Stimulated activated CD4-positive, alpha-beta T cell treated with anti-CD3 and anti-CD28 coated beads, Interleukin-4, amount 100 ng/mL, for 1 hour (primary cell): ENCODE measurements around the gene CNNM2.
"Not testable (repeated sequence)": the region's sequence is repeated elsewhere in the genome, so short reads cannot be mapped to it uniquely, and the experiment has no call there.

ENCODE experiments used
- DNase-seq: peaks from one replicate; pipeline ENCODE4 v3.0.0-alpha.2; 2020

Gene CNNM2

DNA sequence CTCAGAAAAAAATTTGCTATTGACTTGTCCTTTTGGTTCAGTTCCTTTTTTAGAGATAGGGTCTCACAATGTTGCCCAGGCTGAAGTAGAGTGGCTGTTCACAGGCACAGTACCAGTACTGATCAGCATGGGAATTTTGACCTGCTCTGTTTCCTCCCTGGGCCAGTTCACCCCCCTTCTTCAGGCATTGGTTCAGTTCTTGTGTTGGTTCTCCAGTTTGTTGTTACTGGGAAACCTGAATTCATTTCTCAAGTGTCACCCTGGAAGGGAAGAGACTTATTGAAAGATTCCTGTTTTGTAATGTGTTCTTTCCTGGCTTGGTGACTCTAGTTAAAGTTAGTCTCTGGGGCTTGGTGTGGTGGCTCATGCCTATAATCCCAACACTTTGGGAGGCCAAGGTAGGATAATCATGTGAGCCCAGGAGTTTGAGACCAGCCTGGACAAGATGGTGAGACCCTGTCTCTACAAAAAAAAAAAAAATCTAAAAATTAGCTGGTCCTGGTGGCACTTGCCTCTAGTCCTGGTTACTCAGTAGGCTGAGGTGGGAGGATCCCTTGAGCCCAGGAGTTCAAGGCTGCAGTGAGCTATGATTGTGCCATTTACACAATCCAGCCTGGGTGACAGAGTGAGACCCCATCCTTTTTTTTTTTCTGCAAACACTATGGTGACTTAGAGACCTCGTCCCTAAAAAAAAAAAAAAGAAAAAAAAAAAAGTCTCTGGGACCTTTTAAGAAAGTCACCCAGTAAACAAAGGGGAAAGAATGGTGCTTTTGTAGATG, 52.7 kb downstream of the CNNM2 start:
- DNase-seq: no peak

DNA sequence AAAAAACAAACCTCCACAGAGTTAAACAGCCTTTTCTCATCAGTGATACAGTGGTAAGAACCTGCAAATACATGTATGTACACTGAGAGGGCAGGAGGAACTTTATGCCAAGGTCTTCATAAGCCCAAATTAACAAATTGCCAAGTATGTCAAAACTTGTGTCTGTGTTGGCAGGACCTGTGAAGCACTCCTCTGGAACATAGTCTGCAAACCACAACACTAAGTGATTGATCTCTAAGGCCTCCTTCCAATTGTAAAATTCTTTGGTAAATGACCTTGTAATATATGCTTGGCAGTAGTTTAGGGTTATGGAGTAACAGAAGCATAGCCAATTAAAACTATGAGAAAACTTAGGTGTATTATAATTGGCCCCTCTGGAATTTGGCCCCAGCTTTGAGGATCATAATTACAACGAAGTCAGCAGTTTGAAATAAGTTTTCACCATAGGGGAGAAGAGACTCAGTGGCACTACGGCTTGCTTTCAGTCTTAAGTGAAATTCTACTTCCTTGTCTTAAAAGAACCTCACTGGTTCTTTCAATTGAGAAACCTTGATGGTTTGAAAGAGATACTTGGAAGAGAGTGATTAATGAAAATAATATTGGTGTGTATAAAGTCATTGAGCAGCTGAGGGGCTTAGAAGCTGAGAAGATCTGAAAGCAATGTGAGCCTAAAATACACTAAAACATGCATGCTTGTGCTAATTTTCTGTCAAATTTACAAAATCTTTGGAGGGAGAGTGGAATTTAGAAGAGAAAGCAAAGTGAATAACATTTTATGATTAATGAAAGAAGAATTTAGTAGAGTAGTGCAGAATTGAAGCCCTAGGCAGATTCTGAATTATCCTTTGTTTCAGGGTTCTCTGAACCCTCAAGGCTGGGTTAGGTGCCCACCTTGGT, 57.6 kb downstream of the CNNM2 start:
- no peak for DNase-seq

DNA sequence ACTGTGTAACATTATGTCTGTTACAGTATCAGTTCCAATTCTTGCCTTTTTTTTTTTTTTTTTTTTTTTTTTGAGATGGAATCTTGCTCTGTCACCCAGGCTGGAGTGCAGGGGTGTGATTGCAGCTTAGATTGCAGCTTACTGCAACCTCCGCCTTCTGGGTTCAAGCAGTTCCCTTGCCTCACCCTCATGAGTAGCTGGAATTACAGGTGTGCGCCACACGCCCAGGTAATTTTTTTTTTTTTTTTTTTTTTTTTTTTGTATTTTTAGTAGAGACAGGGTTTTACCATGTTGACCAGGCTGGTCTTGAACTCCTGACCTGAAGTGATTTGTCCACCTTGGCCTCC, 58.3 kb downstream of the CNNM2 start:
- DNase-seq: not testable (repeated sequence)

DNA sequence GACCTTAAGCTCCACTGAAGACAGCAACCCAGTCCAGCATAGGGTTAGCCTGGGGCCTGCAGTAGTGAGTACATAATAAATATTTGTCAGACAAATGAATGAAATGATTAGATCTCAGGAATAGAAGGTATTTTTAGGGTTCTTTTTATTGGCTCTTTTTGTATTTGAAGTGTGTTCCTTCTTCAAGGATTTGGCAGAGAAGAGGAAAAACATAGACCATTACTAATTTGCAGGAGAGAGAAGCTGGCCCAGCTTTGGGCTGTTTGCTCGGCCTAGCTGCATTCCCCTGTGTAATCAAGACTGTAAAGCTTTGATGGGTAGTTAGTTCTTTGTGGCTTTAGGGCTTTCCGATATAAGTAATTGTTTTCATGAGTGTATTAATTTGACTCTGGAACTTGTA, 64.2 kb downstream of the CNNM2 start:
- no peak for DNase-seq

DNA sequence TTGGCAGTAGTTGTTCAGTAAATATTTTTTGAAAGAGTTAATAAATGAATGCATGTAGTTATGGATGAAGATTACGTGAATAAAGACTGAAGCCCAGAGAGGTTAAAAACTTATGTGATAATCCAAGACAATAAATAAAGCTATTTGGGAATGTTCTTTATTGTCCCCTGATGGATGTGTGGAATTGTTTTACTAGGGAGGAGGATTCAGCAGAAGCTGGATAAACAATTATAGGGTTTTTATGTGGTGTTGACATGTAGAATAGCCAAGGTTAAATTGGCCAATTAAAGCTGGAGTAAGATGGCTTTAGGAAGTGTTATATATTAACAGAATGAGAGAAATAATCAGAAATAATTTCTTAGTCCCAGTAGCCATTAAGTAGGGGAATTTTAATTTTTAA, 66.0 kb downstream of the CNNM2 start:
- no peak for DNase-seq

DNA sequence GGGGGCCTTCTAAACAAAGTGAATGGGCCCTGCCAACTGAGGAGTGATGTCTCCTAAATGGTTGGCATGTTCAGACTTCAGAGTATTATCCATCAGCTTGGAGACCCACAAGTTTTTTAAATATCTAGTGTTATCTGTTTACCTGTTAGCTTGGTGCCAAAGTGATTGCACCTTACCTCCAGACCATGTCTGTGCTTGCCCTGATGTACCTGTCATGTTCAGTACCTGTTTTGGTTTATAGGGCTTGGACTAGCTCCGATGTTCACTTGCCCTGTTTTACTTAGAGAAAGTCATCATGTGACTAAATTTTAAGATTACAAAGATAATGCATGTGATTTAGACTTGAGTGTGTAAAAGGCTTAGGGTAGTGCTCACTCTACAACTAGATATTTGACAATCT, 67.7 kb downstream of the CNNM2 start:
- DNase-seq: no peak

DNA sequence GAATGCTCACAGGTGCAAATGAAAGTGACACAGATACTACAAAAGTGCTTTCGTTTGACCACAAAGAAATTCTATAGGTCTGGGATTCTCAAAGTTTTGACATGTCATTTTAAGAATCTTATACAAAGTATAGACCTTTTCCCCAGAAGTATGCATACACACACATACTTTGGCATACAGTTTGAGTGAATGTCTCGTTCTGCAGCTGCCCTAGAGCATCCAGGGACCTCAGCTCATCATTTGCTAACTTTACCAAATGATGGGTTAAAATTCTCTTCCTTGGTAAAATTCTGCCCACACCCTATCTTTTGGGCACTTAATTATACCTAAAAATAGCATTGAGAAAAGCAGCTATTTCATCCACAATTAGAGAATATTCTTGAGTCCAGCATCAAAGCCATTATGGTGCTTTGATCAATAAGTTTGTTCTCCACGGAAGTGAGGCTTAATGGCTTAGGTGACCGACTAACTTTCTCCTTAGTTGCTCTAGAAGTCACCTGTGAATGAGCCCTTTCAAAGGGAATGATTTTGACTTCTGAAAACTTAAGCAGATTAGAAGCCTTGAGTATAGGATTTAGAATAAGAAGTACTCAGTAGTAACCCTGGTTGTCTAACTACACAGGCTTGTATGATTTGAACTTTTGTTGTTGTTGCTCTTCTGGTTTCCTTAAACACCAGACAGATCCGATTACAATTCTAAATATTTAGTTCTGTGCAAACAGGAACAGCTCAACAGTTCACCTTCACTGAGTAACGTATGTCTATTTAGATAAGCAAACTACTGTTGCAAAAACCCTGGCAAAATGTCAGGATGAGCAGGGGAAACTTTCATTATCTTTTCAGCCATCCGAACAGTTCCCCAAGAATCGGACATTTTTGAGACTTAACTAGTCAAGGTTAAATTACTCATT, 70.6 kb downstream of the CNNM2 start:
- DNase-seq: no peak

DNA sequence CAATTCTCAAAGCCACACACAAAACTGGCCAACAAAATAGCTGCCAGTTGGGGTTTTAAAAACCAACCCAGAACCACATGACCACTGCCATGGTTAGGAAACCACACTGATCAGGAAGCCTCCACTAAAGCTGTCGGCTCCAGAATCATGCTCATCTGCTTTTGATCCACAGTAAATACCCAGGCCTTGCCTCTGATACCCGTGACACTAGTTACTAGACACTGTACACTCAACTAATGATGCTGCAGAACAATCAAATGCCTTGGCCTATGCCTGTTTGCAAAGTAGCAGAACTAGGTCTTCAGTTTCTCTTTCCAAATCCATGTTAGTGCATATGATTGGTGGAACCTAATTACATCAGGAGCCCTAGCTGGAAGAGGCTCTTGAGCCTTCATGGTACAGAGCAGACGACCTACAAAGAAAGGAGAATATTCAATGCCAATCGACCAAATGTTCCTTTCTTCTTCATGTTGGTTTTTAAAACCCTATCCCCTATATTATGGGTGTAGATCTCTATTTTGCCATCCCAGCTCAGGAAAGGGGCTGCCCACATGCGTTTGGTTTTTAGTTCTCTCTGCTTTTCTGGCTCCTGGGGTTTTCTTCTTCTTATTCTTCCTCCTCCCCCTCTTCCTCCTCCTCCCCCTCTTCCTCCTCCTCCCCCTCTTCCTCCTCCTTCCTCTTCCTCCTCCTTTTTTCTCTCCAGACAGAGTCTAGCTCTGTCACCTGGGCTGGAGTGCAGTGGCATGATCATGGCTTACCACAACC, 76.6 kb downstream of the CNNM2 start:
- DNase-seq: no peak

DNA sequence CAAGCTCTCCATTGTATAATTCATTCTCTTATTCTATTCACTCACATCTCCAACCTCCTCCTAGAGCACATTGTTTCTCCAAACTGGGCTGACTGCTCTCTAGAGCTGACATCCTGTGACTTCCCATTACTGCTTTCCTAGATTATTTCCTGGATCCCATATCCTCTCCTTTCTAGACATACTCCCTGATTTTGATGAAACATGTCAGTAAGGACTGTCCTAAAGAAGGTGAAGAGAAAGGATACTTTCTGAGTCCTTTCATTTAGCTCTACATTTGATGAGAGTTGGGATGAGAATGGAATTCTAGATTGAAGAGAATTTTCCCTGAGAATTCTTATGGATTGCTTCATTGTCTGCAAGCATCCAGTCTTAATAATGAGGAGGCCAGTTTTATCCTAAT, 78.8 kb downstream of the CNNM2 start:
- no peak for DNase-seq

DNA sequence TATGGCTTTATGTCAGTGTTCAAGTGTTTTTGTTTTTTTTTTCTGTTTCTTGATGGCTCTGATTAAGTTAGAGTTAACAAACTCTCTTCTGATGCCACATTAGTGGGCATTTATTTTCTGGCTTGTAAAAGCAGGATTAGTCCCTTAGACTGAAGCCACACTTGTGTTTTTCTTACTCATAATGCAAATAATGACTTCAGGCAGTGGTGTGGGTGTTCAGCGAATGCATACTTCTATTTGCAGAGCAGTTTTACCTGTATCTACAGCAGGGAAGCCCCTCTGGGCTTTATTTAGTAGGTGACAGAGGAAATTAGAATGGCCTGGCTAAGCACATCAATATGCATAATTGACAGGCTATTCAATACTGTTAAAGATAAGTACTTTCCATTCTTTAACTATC, 79.9 kb downstream of the CNNM2 start:
- no peak for DNase-seq

DNA sequence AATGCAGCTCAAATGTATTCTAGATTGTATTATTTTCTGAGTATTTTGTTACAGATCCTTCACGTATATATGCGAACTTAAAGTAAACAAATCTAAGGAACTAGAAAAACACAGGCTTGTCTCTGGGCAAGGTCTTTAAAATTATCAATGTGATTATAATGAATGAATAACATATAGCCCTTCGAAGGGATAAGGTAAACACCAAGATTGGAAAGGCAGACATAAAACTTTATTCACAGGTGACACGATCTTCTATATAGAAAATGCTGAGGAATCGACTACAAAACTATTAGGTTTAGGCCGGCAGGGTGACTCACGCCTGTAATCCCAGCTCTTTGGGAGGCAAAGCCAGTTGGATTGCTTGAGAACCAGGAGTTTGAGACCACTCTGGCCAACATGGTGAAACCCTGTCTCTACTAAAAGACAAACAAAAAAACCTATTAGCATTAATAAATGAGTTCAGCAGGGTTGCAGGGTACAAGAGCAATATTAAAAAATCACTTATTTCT, 80.4 kb downstream of the CNNM2 start:
- no peak for DNase-seq

DNA sequence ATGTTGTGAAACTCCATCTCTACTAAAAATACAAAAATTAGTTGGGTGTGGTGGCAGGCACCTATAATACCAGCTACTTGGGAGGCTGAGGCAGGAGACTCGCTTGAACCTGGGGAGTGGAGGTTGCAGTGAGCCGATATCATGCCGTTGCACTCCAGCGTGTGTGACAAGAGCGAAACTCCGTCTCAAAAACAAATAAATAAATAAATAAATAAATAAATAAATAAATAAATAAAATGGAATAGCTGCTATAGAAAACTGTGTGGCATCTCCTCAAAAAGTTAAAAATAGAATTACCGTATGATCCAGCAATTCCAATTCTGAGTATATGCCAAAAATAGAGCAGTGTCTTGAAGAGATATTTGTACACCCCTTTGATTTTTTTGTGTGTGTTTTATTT, 82.0 kb downstream of the CNNM2 start:
- DNase-seq: not testable (repeated sequence)

DNA sequence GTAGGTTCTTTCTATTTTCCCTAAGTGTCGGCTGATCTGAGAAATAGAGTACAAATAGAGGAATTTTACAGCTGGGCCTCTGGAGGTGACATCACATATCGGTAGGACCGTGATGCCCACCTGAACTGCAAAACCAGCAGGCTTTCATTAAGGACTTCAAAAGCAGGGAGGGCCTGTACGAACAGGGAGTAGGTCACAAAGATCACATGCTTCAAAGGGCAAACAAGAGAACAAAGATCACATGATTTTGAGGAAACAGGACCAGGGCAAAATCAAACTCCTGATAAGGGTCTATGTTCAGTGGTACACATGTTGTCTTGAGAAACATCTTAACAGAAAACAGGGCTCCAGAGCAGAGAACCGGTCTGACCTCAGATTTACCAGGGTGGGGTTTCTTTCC, 88.9 kb downstream of the CNNM2 start:
- no peak for DNase-seq

DNA sequence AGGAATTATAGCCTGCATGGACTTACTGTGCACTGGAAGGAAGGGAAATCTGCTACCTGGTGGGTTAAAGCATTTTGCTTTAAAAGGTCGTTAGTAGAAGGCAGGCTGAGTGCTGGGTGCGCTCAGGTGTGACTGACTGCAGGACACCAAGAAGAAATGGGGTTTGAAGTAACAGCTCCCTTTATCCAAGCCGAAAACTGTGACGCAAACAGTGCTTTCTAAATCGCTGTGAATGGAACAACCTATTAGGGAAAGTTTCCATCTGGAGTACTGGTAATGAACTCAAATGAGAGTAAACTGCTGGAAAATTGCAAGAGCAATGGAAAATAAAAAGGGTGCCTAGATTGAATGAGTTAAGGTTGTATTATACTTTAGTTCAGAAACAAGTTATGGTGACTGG, 95.3 kb downstream of the CNNM2 start:
- DNase-seq: no peak

DNA sequence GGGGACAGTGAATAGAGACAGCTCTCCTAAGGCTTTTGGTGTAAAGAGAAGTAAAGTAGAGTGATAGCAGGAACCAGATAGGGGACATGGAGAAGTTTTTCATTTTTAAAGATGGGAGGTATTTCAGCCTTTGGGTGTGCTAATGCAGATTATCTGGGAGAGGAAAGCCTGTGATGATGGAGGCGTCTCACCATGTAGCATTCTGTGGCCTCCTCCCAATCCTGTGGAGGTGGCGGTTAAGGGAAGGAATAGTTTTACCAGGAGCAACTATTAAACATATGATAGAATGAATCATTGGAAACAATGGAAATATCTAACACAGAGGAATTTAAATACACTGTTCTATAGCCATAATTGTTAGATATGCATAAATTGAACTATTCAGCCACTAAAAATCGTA, 101.3 kb downstream of the CNNM2 start:
- no peak for DNase-seq

DNA sequence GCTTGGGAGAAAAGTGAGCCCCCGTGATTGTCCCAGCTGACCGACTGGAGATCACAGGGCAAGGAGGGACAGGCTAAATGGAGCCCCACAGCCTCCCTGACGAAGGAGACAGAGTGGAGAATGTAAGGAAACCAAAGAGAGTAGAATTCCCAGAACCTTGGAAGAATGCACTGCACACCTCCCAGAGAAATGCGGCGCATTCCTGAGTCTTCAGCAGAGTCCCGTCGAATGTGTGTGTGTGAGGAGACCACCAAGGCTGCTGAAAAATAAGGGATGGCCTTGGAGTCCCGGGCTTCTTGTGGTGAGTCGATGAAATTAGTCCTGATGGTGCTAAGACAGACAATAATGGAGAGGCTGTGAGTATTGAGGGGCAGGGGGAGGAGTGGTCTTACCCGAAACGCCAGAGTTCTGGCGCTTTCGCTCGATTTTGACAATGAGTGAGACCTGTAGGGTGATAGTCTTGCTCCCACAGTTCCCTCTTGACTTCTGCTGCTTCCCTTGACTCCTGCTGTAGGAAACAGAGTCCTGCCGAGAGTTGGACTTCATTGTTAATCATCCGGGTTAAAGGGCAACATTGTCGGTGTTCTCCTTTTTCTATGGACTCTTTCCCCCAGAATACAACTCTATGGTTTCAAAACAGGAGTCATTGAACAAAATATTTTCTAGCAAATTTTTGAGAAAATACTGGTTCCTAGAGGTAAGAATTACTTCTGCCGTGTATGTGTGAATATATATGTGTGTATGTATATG, 103.2 kb downstream of the CNNM2 start:
- no peak for DNase-seq

DNA sequence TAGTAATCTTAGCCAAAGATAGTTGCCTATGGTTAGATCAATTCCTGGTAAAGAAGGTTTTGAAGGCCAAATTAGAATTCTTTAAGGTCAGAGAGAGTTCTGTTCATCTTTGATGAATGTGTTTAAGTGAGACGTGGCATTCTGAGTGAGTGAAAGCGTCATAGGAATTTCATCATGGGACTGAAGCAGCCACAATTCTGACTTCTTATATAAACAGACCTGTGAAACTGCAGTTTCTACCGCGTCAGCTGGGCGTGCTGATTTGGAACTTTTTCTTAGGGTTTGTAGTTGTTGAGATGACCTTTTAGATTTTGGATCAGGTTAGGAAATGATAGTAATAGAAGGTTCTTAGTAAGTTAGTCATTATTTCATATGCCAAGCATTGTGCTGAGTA, 103.8 kb downstream of the CNNM2 start:
- DNase-seq: no peak

DNA sequence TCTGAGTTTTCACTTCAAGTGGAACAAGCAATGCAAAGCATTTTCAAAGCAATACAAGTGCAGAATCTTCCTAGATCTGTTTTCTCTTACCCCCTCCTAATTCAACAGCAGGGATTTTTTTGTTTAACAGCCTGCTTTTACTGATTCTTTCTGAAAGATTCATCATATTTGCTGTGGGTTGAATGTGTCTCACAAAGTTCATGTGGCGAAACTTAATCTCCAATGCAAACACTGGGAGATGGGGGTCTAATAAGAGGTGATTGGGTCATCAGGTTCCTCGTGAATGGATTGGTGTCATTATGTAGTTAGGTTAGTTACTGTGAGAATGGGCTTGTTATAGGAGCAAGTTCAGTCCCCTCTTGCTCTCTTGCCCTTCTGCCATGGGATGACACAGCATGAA, 107.6 kb downstream of the CNNM2 start:
- no peak for DNase-seq

DNA sequence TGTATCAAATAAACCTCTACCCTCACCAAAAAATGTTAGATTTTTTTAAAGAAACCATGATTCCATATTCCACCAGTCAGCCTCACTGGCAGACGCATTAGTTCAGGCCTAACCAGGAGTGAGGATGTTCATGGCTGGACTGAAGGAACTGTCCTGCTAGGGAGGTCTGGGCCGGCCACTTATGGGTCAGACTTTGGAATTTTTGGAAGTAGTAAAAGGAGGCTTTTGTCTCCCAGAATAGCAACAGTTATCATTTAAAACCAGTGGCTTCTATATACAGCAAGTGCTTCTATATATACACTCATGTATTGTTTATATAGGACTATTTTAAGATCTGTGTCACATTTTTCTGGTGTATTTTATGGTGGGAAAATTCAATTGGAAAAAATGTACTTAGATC, 120.5 kb downstream of the CNNM2 start:
- DNase-seq: no peak

DNA sequence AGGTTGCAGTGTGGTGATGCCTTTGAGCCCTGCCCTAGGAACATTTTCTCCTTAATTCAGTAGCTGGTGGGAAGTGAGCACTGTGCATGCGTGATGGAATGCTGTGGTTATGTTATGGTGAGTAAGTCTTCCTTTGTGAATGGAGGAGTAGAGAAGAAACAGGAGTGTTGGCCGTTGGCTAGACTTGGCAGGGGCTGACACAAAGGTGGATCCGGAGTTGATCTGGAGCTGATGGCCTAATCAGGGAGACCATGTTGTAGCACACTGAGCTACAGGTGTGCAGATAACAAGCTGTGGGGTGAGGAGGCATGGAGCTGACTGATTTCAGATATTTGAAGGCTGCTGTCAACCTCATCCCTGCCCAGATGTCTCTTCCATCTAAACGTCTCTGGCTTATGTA, 122.3 kb downstream of the CNNM2 start:
- DNase-seq: no peak

DNA sequence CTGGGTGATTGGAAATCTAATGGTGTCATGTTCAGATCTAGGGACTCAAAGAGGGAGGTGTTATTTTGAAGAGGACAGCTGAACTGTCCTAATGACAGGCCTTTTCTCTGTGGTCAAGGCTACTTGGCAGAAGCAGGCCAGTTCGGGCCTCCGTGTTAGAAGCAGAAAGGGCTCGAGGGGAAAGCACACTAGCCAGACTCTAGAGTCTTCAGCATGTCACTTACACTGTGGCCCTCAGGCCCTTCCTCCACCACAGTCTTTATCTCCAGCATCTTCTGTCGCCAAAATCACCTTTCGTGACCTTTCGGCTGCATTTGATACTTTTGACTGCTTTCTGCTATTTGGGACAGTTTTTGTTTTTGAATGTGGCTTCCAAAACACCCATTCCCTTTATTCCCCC, 123.3 kb downstream of the CNNM2 start:
- no peak for DNase-seq

DNA sequence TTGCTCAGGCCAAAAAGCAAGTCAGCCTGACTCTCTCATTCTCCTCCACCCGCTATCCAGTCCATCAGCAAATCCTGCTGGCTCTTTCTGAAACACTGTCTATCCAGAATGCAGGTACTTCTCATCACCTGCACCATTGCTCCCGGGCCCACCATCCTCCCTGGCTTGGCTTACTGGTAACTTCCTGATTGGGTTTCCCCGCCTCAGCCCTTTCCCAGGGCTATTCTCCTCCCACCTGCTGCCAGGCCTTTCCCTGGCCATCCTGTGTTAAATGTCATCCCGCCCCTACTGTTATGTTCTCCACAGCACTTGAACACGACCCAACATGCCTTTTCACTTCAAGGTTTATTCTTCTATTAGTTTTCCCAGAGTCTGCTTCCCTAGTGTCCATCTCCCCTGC, 124.0 kb downstream of the CNNM2 start:
- no peak for DNase-seq
